Measurements from ENCODE around the gene PROM1. TPM values are rescaled to one million over a fixed set of nuclear protein-coding genes. Genes with fewer than 3 reads are reported as not detected.

Gene PROM1
- total and polyA plus RNA-seq, 2 experiments from 2014 or later = 36.6 to 66.6 TPM

DNA sequence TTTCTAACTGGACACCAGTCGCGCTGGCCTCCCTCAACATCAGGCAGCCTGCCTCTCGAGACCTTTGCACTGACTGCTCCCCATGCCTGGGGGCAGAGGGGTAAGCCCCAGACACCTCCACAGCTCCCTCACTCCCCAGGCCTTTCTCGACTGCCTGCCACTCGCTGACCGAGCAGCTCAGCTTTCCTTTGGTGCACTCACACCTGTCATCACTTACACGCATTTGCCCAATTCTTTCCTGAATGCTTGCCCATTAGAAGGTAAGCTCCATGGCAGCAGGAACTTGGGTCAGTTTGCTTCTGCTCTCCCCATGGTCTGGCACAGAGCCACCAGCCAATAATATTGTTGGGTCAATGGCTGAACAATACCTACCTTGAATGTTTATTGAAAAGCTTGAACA is 32.2 kb upstream of the PROM1 start:
- DNase-seq (ENCODE audit: low spot score) = no peak
- no peaks in the 10 kb centered on the region for H3K4me1 ChIP-seq (ENCODE audit: insufficient read depth)

More for the DNA sequence above, 32.2 kb upstream of the PROM1 start:
- Histone ChIP-seq H3K27me3 (ENCODE audit: insufficient read depth) (no peaks in the 10 kb centered on the region), H3K9me2 (ENCODE audit: insufficient read depth) (0 out of 2 replicates have a peak, but pooled peaks cover 2% of the 10 kb centered on the region), H4K20me1 (replicated peaks; ENCODE audit: insufficient read depth) (no peaks in the 10 kb centered on the region), H3K4me2 (no peak overlapping the region), H3F3A (replicated peaks; ENCODE audit: low read depth) (no peaks in the 10 kb centered on the region), H2AFZ (no peak overlapping the region), H3K36me3 (ENCODE audit: insufficient read depth) (no peaks in the 10 kb centered on the region), H3K27ac (ENCODE audit: low read depth) (no peak overlapping the region), H3K4me3 (no peak overlapping the region), H3K79me2 (replicated peaks; ENCODE audit: insufficient read depth) (no peaks in the 10 kb centered on the region)
- Mint-ChIP-seq H3K4me3 (no peak overlapping the region), H3K4me1 (no peaks in the 10 kb centered on the region; the same call in 2 of the 3 replicates), H3K9me3 (no peaks in the 10 kb centered on the region), H3K36me3 (ENCODE audit: low read depth) (no peaks in the 10 kb centered on the region), H3K27ac (no peak overlapping the region), H3K27me3 (ENCODE audit: insufficient read depth, low read depth, poor library complexity) (peaks cover 2% of the 10 kb centered on the region)
- ATAC-seq = no peak
- TF ChIP-seq CREB1 (CRISPR knock-in tag; IDR thresholded peaks at IDR 0.05; ENCODE audit: low read depth) = no peak
- no peak for TF ChIP-seq JUNB (IDR thresholded peaks at IDR 0.05; ENCODE audit: unreplicated experiment)
- TF ChIP-seq, protein P1, sequence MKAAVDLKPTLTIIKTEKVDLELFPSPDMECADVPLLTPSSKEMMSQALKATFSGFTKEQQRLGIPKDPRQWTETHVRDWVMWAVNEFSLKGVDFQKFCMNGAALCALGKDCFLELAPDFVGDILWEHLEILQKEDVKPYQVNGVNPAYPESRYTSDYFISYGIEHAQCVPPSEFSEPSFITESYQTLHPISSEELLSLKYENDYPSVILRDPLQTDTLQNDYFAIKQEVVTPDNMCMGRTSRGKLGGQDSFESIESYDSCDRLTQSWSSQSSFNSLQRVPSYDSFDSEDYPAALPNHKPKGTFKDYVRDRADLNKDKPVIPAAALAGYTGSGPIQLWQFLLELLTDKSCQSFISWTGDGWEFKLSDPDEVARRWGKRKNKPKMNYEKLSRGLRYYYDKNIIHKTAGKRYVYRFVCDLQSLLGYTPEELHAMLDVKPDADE (IDR thresholded peaks at IDR 0.05) = no peak
- TF ChIP-seq EZH2 (IDR thresholded peaks at IDR 0.05; ENCODE audit: low read depth, unreplicated experiment) = no peak
- TF ChIP-seq NANOG (IDR thresholded peaks at IDR 0.05; ENCODE audit: borderline replicate concordance) = no peak
- no peak for TF ChIP-seq STAT1 (IDR thresholded peaks at IDR 0.05; ENCODE audit: unreplicated experiment)
- no peak for TF ChIP-seq EZH2phosphoT487 (IDR thresholded peaks at IDR 0.05; ENCODE audit: unreplicated experiment)
- no peak for TF ChIP-seq ZNF331 (CRISPR knock-in tag; IDR thresholded peaks at IDR 0.05; ENCODE audit: low read depth)
- no peak for TF ChIP-seq ZNF114 (CRISPR knock-in tag; IDR thresholded peaks at IDR 0.05)
- TF ChIP-seq CTCF (conservative IDR thresholded peaks at IDR 0.05; ENCODE audit: low read depth in 2 of 2) = no peak
- no peak for TF ChIP-seq POLR2AphosphoS5 (IDR thresholded peaks at IDR 0.05; ENCODE audit: low read depth)
- TF ChIP-seq ZNF462 (CRISPR knock-in tag; IDR thresholded peaks at IDR 0.05) = no peak
- TF ChIP-seq, protein P2, sequence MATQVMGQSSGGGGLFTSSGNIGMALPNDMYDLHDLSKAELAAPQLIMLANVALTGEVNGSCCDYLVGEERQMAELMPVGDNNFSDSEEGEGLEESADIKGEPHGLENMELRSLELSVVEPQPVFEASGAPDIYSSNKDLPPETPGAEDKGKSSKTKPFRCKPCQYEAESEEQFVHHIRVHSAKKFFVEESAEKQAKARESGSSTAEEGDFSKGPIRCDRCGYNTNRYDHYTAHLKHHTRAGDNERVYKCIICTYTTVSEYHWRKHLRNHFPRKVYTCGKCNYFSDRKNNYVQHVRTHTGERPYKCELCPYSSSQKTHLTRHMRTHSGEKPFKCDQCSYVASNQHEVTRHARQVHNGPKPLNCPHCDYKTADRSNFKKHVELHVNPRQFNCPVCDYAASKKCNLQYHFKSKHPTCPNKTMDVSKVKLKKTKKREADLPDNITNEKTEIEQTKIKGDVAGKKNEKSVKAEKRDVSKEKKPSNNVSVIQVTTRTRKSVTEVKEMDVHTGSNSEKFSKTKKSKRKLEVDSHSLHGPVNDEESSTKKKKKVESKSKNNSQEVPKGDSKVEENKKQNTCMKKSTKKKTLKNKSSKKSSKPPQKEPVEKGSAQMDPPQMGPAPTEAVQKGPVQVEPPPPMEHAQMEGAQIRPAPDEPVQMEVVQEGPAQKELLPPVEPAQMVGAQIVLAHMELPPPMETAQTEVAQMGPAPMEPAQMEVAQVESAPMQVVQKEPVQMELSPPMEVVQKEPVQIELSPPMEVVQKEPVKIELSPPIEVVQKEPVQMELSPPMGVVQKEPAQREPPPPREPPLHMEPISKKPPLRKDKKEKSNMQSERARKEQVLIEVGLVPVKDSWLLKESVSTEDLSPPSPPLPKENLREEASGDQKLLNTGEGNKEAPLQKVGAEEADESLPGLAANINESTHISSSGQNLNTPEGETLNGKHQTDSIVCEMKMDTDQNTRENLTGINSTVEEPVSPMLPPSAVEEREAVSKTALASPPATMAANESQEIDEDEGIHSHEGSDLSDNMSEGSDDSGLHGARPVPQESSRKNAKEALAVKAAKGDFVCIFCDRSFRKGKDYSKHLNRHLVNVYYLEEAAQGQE (IDR thresholded peaks at IDR 0.05; ENCODE audit: unreplicated experiment) = no peak
